HepG2 (cell line): ENCODE measurements around the gene DPF1. TPM values are rescaled to one million over a fixed set of nuclear protein-coding genes. Genes with fewer than 3 reads are reported as not detected.

ENCODE experiments used
- ATAC-seq: fragments of 200-7000 bp; cut with Tn5 transposase; 3 replicates; pipeline ENCODE4 v1.9.1; 2020; ENCODE audit warnings: mild to moderate bottlenecking, moderate library complexity
- BruUV-seq: library from RNA; stranded (reverse); fragments of 400-500 nt; replicated peaks from 2 replicates; lab custom pipeline; 2021; lab: Mats Ljungman, UMichigan
- CTCF ChIA-PET: fragments of 300-600 bp; formaldehyde crosslinking; extraction: SDS; loops from one replicate; lab custom pipeline; 2021; ENCODE audit warnings: low total read pairs, inconsistent platforms, low intra/inter-chr PET ratio; lab: Yijun Ruan, JAX
- POLR2A ChIA-PET: fragments of 350-600 bp; sonication (Branson Sonifier 250); formaldehyde crosslinking; loops from one replicate; lab custom pipeline; 2020; ENCODE audit warnings: antibody characterized with exemption, inconsistent platforms; lab: Yijun Ruan, JAX
- DNase-seq: peaks from one replicate; pipeline ENCODE4 v3.0.0-alpha.2; 2015; ENCODE audit warnings: low spot score
- FAIRE-seq: peaks from 3 replicates; lab custom pipeline; 2011; peaks lifted over from hg19 to GRCh38; lab: Jason Lieb, UNC
- H2AFZ ChIP-seq: one replicate; pipeline ENCODE4 v1.6.1; 2011; ENCODE audit warnings: low read length, inconsistent platforms
- H3K27ac ChIP-seq: fragments of 300-600 bp; 3 replicates; pipeline ENCODE4 v1.8.0; 2011; ENCODE audit warnings: mixed run types, mild to moderate bottlenecking, mixed read lengths, low read length, inconsistent platforms; ENCODE audit not compliant: insufficient read depth; ENCODE audit errors: extremely low read length
- H3K27me3 ChIP-seq, 2 experiments: fragments of 200-600 bp in 1 of 2; 2 replicates in 1 of 2; 3 replicates in 1 of 2; pipeline versions ENCODE4 v1.6.0 to v1.8.0; 2011; ENCODE audit warnings: low read length in 2 of 2, mild to moderate bottlenecking in 2 of 2, moderate library complexity in 2 of 2, inconsistent platforms in 1 of 2; ENCODE audit not compliant: insufficient read depth in 2 of 2, control insufficient read depth in 1 of 2
- H3K36me3 ChIP-seq, 2 experiments: fragments of 200-600 bp in 1 of 2; replicated peaks in 1 of 2; 2 replicates in 1 of 2; 3 replicates in 1 of 2; pipeline versions ENCODE4 v1.5.1 to v1.8.0; 2011; ENCODE audit warnings: low read length in 2 of 2, inconsistent platforms in 1 of 2; ENCODE audit not compliant: insufficient read depth in 2 of 2, control insufficient read depth in 1 of 2
- H3K4me1 ChIP-seq: 2 replicates; pipeline ENCODE4 v1.5.1; 2012; ENCODE audit warnings: low read length, inconsistent platforms; ENCODE audit not compliant: insufficient read depth
- H3K4me2 ChIP-seq: 2 replicates; pipeline ENCODE4 v1.6.0; 2011; ENCODE audit warnings: low read depth, low read length, inconsistent platforms
- H3K4me3 ChIP-seq, 3 experiments: fragments of 200-600 bp in 1 of 3; sonication (generic), shearing (Covaris generic) in 1 of 3; replicated peaks in 1 of 3; 2 replicates each; pipeline ENCODE4 v1.5.1; 2011 to 2016; ENCODE audit warnings: low read length in 3 of 3, inconsistent platforms in 2 of 3, low read depth in 2 of 3, mild to moderate bottlenecking in 2 of 3, control low read depth in 1 of 3, mixed read lengths in 1 of 3; ENCODE audit not compliant: insufficient read depth in 1 of 3
- H3K79me2 ChIP-seq: one replicate; pipeline ENCODE4 v1.6.1; 2011; ENCODE audit warnings: low read length, inconsistent platforms; ENCODE audit not compliant: insufficient read depth
- H3K9ac ChIP-seq: 2 replicates; pipeline ENCODE4 v1.6.0; 2011; ENCODE audit warnings: mild to moderate bottlenecking, low read depth, low read length, inconsistent platforms; ENCODE audit not compliant: insufficient read depth
- H3K9me3 ChIP-seq: 2 replicates; pipeline ENCODE4 v1.5.1; 2012; ENCODE audit warnings: mild to moderate bottlenecking, low read length
- H4K20me1 ChIP-seq: 2 replicates; pipeline ENCODE4 v1.6.0; 2011; ENCODE audit warnings: inconsistent platforms, mild to moderate bottlenecking, low read length, moderate library complexity; ENCODE audit not compliant: insufficient read depth
- ISX ChIP-seq: sonication (generic); formaldehyde crosslinking; conservative IDR thresholded peaks from 2 replicates; pipeline ENCODE4 v1.5.0; 2020; ENCODE audit warnings: missing genetic modification reagents
- NFYC ChIP-seq: IDR thresholded peaks from 2 replicates; pipeline ENCODE4 v1.6.1; 2016; ENCODE audit warnings: missing genetic modification reagents, missing compliant biosample characterization
- NR2F2 ChIP-seq: IDR thresholded peaks from 2 replicates; pipeline ENCODE4 v1.6.1; 2012; ENCODE audit warnings: low read depth, inconsistent platforms, borderline replicate concordance
- RFX1 ChIP-seq: fragments of 450-650 bp; IDR thresholded peaks from 2 replicates; pipeline ENCODE4 v1.6.1; 2017
- SP5 ChIP-seq: IDR thresholded peaks from 2 replicates; pipeline ENCODE4 v1.6.1; 2016; ENCODE audit warnings: low read depth, borderline replicate concordance
- TCF12 ChIP-seq, 2 experiments: fragments of 450-650 bp in 1 of 2; sonication (generic) in 1 of 2; formaldehyde crosslinking in 1 of 2; IDR thresholded peaks; 2 replicates each; pipeline versions ENCODE4 v1.6.1 to v1.8.0; 2017 to 2022; ENCODE audit warnings: antibody characterized with exemption in 1 of 2, mild to moderate bottlenecking in 1 of 2, missing genetic modification reagents in 1 of 2, moderate library complexity in 1 of 2
- U2AF1 ChIP-seq: fragments of 200-400 bp; formaldehyde crosslinking; optimal IDR thresholded peaks from 2 replicates; pipeline ENCODE3; 2017; ENCODE audit warnings: mild to moderate bottlenecking, low read depth, low read length
- YY1 ChIP-seq: IDR thresholded peaks from 2 replicates; pipeline ENCODE4 v1.6.1; 2011; ENCODE audit warnings: low read length, low read depth, moderate library complexity, mild to moderate bottlenecking; ENCODE audit not compliant: insufficient read depth, insufficient replicate concordance
- ZFY ChIP-seq: sonication (generic); formaldehyde crosslinking; IDR thresholded peaks from 2 replicates; pipeline ENCODE4 v1.4.0; 2020; ENCODE audit warnings: missing genetic modification reagents
- ZNF350 ChIP-seq: sonication (generic); formaldehyde crosslinking; IDR thresholded peaks from 2 replicates; pipeline ENCODE4 v1.4.0; 2020; ENCODE audit warnings: mild to moderate bottlenecking, low read depth, missing genetic modification reagents, borderline replicate concordance
- ZNF354B ChIP-seq: sonication (generic); formaldehyde crosslinking; IDR thresholded peaks from 2 replicates; pipeline ENCODE4 v1.8.0; 2022; ENCODE audit warnings: mild to moderate bottlenecking, missing genetic modification reagents
- ZNF75D ChIP-seq: sonication (generic); formaldehyde crosslinking; IDR thresholded peaks from 2 replicates; pipeline ENCODE4 v1.8.1; 2023; ENCODE audit warnings: missing genetic modification reagents, mild to moderate bottlenecking, borderline replicate concordance
- ZNF777 ChIP-seq: sonication (generic); formaldehyde crosslinking; IDR thresholded peaks from 2 replicates; pipeline ENCODE4 v1.4.0; 2020; ENCODE audit warnings: missing genetic modification reagents
- ZNF878 ChIP-seq: sonication (generic); formaldehyde crosslinking; IDR thresholded peaks from 2 replicates; pipeline ENCODE4 v1.8.1; 2023; ENCODE audit warnings: mild to moderate bottlenecking, missing genetic modification reagents, moderate library complexity
- WGBS: methylation state at CpG from one replicate; pipeline ENCODE4 v1.1.6; 2017; ENCODE audit warnings: low lambda C conversion rate; 5-methylcytosine and 5-hydroxymethylcytosine counted together
- in situ Hi-C: cut with HindIII; loops from 2 replicates; pipeline ENCODE4 v1.10.0; 2017; ENCODE audit warnings: low pct_unique_long_range_greater_than_20kb; ENCODE audit not compliant: extremely low pct_ligation_motif_present
- intact Hi-C: fragments of 100-400 bp; cut with micrococcal nuclease; formaldehyde crosslinking; loops from one replicate; pipeline ENCODE4 v1.10.0; 2022; ENCODE audit not compliant: unreplicated experiment
- polyA plus RNA-seq, 8 experiments: library from polyadenylated mRNA; depleted of rRNA in 3 of 8; stranded (reverse) in 7 of 8; unstranded in 1 of 8; fragments of >200 nt; fragmentation: Illumina TruSeq in 4 of 8; extraction: Trizol in 4 of 8; gene quantifications; 2 replicates each; pipeline versions ENCODE4 v1.2.1 to v1.2.3, GENCODE V29; 2011 to 2016; ENCODE audit warnings: low read depth in 4 of 8, missing spikeins in 1 of 8, mixed read lengths in 1 of 8; ENCODE audit not compliant: insufficient read depth in 1 of 8
- total RNA-seq, 5 experiments: library from RNA; depleted of rRNA; stranded (reverse); fragments of >200 nt; fragmentation: Illumina TruSeq; extraction: Trizol; gene quantifications; 2 replicates each; pipeline ENCODE4 v1.2.3, GENCODE V29; 2016; ENCODE audit warnings: low read depth in 1 of 5
- TF ChIP-seq, protein P1 (sequence below): IDR thresholded peaks from 2 replicates; pipeline ENCODE4 v1.6.1; 2018; ENCODE audit warnings: missing genetic modification reagents

Gene DPF1
- total and polyA plus RNA-seq, 2 of the 13 experiments (the other 11 are each of a cell fraction or from before 2014, with no cell fraction given), result 1.0 to 3.2 TPM

GRCh38 chr19:38206928-38207327 lies 17.1 kb downstream of the DPF1 start:
- no peaks in the 10 kb centered on the region for H3K9me3 ChIP-seq
- in situ Hi-C loops, result no loop called here
- ChIA-PET CTCF (no interaction called here), POLR2A (no interaction called here)
- WGBS, result 94% methylated on average over 16 of the region's 16 CpGs
- H3K9ac ChIP-seq, result no peak overlapping the region
- intact Hi-C loops, result no loop called here
- no peaks in the 10 kb centered on the region for H3K27me3 ChIP-seq
- no peak overlapping the region for H3K27ac ChIP-seq
- TF ChIP-seq SP5 (CRISPR knock-in tag), result no peak
- no peak for TF ChIP-seq ZNF354B (CRISPR knock-in tag)
- TF ChIP-seq ZNF75D, result no peak
- no peak for TF ChIP-seq ZNF350 (CRISPR knock-in tag)
- no peak for TF ChIP-seq RFX1
- no peak for TF ChIP-seq ZNF777
- TF ChIP-seq NR2F2, result no peak
- TF ChIP-seq YY1, result no peak
- TF ChIP-seq ZFY (CRISPR knock-in tag), result no peak
- no peak for TF ChIP-seq ISX (CRISPR knock-in tag)
- DNase-seq (no peak), FAIRE-seq (no peak), ATAC-seq (no peak)
- H4K20me1 ChIP-seq, result no peaks in the 10 kb centered on the region
- BruUV-seq, result no TSS peak
- H3K4me3 ChIP-seq, result no peak overlapping the region
- no peak overlapping the region for H3K4me2 ChIP-seq
- no peaks in the 10 kb centered on the region; a peak in 1 of 5 replicates for H3K36me3 ChIP-seq
- H2AFZ ChIP-seq, result no peak overlapping the region
- H3K79me2 ChIP-seq, result no peaks in the 10 kb centered on the region
- H3K4me1 ChIP-seq, result no peaks in the 10 kb centered on the region

- no peaks in the 10 kb centered on the region for H3K79me2 ChIP-seq
- in situ Hi-C loops, result no loop called here
- no peak overlapping the region for H2AFZ ChIP-seq
- no peak overlapping the region for H3K9ac ChIP-seq
- H4K20me1 ChIP-seq, result no peaks in the 10 kb centered on the region
- H3K27ac ChIP-seq, result no peak overlapping the region
- ChIA-PET POLR2A (no interaction called here), CTCF (no interaction called here)
- DNase-seq, result no peak
- no peak overlapping the region for H3K4me2 ChIP-seq
- no peak for FAIRE-seq
- ATAC-seq, result no peak
- no TSS peak for BruUV-seq
- no peaks in the 10 kb centered on the region; a peak in 2 of 5 replicates for H3K36me3 ChIP-seq
- intact Hi-C loops, result no loop called here
- H3K4me1 ChIP-seq, result no peaks in the 10 kb centered on the region
- WGBS, result 92% methylated on average over 11 of the region's 36 CpGs
- H3K9me3 ChIP-seq, result no peaks in the 10 kb centered on the region
- no peaks in the 10 kb centered on the region for H3K27me3 ChIP-seq
- H3K4me3 ChIP-seq, result no peak overlapping the region
- TF ChIP-seq TCF12 (IDR thresholded peaks at IDR 0.05) (no peak), TCF12 (CRISPR knock-in tag; IDR thresholded peaks at IDR 0.05) (no peak), ZNF878 (CRISPR knock-in tag) (no peak), NFYC (CRISPR knock-in tag) (no peak), U2AF1 (no peak)
- TF ChIP-seq, protein P1, sequence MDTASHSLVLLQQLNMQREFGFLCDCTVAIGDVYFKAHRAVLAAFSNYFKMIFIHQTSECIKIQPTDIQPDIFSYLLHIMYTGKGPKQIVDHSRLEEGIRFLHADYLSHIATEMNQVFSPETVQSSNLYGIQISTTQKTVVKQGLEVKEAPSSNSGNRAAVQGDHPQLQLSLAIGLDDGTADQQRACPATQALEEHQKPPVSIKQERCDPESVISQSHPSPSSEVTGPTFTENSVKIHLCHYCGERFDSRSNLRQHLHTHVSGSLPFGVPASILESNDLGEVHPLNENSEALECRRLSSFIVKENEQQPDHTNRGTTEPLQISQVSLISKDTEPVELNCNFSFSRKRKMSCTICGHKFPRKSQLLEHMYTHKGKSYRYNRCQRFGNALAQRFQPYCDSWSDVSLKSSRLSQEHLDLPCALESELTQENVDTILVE (CRISPR knock-in tag), result no peak
Observed at GRCh38 chr19:38206006-38206745, 17.8 kb downstream of the DPF1 start.
